ELF-1 (cell line): Measurements from ENCODE around the gene GNB1.

Experiments
- DNase-seq: peaks from one replicate; pipeline ENCODE4 v3.0.0-alpha.2; 2016; ENCODE audit warnings: low read depth, low spot score

The GNB1 gene

DNA sequence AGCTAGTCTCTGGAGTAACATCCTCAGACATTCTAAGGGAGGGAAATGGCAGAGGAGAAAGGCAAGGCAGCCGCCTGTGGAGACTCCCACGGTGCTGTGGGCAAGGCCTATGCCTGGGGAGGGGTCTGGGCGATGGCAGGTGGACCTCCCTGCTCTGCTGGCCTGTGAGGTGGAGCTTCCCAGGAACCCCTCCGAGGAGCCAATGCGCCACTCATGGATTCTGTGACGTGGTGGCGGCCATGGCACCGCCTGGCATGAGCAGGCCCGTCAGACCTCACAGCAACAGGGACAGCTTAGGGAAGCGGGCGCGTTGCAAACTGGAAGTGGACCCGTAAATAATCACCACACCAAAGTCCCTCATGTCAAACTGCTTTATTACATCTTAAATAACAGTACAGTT, 106.0 kb downstream of the GNB1 start:
- no peak for DNase-seq

DNA sequence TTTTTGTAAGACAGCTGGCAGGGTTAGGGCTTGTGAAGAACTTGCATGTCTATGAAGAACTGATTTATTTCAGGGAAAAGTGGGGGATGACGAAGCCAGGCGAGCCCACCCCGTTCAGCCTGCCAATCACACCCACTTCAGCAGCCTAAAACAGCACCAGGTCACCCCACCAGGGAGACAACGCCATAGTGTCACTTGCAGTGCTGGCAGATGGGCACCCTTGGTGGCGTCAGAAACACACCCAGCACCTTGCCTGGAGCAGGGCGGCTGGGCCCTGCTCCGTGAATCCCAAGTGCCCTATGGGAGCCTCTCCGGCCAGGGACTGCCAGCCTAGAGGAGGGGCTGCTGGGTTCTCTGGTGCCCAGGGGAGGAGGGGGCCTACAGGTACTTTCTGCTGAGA, 107.6 kb downstream of the GNB1 start:
- peak; percentile 18 for DNase-seq

- peak; percentile 37 for DNase-seq
These were observed 108.3 kb downstream of the GNB1 start for GRCh38 chr1:1782399-1783221.

DNA sequence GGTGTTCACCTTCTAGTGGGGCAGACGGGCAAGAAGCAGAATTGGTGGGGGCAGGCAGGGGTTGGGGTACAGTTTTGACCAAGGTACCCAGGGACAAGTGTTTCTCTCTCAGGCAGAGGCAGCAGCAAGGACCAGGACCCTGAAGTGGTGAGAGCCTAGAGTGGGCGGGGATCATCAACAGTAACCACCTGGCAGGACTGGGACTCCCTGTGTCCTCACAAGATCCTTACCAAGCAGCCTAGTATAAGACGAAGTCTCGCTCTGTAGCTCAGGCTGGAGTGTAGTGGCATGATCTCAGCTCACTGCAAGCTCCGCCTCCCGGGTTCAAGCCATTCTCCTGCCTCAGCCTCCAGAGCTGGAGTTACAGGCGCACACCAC, 109.4 kb downstream of the GNB1 start:
- DNase-seq = peak; percentile 36

GRCh38 chr1:1780598-1781525, 110.0 kb downstream of the GNB1 start:
- DNase-seq = peak; percentile 23

GRCh38 chr1:1779691-1780597, 110.9 kb downstream of the GNB1 start:
- DNase-seq = peak; percentile 73

DNA sequence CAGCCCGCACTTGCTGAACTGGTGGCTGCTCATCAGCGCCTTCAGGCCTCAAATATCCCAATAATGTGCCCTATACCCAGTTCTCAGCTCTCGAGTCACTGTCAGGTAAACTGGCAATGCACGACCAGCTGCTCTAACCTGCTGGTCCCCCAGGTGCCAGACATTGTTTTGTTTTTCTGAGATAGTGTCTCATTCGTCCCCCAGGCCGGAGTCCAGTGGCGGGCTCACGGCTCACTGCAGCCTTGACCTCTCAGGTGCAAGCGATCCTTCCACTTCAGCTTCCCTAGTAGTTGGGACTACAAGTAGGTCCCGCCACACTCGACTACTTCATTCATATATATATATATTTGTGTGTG, 111.6 kb downstream of the GNB1 start:
- DNase-seq = no peak

DNA sequence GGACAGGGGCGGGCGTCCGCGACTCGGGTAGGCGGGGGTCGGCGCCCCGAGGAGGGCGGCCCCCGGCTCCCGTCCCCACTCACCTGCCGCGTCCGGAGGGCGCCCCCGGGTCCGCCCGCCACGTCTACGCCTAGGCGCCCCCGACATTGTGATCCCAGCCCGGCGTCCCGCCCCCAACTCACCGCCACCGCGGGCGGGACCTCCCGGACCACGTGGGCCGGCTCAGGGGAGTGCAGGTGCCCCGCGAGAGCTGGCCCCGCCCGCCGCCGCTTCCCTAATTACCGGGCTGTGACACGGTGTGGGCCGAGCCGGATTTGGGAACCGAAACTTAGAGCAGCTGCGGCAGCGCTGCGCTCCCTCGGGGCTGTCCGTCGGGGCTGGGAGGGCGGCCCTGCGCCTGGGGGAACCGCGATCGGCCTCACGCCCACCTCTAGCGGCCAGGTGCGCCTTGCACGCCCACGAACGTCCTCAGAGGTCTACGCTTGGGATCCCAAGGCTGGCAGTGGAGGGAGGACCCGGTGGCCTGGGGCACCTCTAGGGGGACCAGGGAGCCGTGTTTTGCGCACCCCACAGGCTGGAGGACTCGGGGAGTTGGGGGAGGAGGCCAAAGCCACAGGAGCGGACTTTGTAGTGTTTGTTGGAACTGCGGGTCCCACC, 112.1 kb downstream of the GNB1 start:
- peak; percentile 89 for DNase-seq

DNA sequence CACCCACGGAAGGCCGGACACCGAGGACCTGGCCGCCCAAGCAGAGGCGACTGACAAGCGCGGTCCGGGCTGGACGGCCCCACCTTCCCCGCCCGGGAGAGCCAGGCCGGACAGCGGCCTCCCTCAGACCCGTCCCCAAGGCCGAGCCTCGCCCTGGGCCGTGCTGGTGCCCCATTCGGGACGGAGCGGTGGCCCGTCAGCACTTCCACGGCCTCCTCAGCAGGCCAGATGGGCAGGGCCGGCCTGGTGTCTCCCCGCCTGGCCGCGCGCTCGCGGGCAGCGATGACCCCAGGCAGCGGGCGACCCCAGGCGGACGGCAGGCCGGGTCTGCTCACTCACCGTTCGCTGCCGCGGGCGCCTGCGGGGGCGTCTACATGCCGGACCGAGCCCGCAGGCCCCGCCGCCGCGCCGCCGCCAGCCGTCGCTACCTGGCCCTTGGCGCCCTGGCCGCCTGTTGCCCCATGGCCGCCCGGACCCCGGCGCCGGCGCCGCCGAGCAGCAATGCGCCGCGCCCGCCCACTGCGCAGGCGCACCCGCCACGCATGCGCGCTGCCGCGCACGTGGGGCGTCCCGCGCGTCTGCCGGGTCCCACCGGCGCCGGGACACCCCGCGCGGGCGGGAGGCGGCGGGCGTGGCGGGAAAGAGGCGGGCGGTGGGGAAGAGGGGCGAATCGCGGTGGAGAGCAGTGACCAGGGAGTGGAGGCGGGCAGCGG, 112.8 kb downstream of the GNB1 start, which contains the start of gene NADK:
Gene NADK, minus strand, starts transcription at position 521 of the 713 bp plus-strand sequence. CDS start 13,064 bp downstream, outside the sequence.
- peak; percentile 44 for DNase-seq

DNA sequence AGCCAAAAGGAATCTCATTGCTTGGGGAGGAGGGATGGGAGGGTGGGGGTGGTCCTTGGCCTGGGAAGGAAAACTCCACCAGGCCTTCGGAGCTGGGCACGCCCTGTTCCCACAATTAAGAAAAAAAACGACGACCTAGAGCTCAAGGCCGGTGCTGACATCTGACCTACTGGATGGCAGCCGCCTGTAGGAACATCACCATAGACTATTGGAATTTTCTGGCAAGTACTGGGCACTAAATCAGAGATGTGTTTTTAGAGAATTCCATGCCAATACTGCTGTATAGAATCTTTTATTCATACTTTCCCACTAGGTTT, 113.3 kb downstream of the GNB1 start:
- peak; percentile 42 for DNase-seq

DNA sequence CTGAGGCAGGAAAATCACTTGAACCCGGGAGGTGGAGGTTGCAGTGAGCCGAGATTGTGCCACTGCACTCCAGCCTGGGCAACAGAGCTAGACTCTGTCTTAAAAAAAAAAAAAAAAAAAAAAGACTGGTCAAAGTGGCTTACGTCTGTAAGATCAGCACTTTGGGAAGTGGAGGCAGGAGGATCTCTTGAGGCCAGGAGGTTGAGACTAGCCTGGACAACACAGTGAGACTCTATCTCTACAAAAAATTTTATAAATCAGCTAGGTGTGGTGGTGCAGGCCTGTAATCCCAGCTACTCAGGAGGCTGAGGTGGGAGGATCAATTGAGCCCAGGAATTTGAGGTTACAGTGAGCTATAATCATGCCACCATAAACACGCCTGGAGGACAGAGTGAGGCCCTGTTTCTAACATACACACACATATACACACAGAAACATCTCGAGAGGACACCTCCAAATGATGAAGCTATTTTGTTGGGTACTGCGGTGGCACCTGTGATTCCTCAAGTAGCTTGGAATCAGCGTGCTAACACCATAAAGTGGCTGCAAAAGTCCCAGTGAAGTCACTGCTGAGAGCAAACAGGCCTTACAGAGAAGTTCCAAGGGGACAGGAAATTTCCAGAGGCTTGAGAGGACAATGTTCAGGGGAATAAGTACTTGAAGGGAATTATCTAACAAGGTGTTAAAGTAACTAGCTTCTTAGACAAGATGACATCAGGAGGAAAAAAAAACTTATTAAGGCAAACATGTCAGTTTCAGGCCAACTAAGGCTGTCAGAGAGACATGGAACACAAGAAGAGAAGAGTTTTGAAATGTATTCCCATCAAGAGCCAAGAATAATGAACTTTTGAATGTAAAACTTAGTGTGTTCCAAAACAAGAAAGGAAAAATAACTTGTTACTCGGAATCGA, 114.0 kb downstream of the GNB1 start:
- no peak for DNase-seq

DNA sequence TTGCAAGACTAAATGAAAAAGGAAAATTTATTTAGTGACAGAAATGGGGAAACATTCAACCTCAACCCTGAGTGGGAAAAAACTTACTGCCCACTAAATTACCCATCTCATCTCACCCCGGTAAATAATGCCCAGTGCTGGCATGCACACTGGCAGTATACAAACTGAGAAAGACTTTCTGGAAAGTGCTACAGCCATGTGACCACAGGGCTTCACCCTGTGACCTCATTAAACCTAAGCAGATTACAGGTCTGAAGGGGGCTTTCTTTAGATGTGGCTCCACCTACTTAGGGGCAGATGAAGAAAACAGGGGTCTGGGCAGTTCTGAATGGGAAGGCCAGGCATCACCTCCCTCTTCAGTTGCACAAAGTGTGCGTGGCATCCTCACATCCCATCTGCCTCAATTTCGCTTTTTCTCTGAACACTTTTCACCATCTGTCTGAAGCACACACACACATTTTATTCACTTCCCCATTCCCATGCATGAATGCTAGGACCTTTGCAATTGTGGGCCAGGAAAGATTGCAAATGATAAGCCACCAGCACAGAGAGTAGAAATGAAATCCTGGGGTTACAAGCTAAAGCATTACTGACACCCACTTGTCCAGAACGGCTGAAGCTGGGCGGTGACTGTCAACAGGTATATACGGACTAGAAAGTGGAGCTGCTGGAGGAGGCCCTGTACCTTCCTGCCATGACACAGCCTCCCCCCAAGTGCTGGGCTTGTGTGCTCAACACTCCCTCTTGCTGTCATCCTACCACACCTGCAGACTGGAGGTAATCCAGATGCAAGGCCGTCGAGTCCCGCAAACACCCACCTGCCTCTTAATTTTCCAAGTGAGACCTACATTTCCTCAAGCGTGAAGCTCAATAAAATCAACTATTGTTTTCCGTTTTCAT, 115.3 kb downstream of the GNB1 start:
- DNase-seq = peak; percentile 17

DNA sequence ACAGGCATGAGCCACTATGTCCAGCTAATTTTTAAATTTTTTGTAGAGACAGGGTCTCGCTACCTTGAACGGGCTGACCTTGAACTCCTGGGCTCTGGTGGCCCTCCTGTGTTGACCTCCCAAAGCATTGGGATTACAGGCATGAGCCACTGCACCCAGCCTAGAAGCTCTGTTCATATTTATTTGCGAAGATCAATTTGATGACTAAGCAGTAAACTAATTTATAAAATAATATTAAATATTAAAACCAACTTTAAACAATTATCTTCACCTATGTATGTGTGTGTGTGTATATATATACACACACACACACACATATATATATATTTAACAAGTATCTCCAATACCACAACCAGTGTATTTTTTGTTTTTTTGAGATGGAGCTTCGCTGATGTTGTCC, 117.0 kb downstream of the GNB1 start:
- no peak for DNase-seq

DNA sequence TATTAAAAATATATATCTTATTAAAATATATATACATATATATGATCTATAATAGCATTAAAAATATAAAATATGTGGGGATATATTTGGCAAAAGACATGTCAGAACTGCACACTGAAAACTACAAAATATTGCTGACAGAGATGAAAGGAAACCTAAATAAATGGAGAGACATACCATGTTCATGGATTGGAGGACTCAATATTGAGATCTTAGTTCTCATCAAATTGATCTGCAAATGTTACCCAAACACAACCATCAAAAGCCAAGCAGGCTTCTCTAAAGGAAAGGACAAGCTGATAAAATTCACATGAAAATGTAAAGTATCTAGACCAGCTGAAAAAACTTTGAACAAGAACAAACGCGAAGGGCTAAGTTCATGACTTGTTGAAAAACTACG, 119.8 kb downstream of the GNB1 start:
- no peak for DNase-seq

GRCh38 chr1:1770102-1770501, 120.8 kb downstream of the GNB1 start:
- DNase-seq = no peak

DNA sequence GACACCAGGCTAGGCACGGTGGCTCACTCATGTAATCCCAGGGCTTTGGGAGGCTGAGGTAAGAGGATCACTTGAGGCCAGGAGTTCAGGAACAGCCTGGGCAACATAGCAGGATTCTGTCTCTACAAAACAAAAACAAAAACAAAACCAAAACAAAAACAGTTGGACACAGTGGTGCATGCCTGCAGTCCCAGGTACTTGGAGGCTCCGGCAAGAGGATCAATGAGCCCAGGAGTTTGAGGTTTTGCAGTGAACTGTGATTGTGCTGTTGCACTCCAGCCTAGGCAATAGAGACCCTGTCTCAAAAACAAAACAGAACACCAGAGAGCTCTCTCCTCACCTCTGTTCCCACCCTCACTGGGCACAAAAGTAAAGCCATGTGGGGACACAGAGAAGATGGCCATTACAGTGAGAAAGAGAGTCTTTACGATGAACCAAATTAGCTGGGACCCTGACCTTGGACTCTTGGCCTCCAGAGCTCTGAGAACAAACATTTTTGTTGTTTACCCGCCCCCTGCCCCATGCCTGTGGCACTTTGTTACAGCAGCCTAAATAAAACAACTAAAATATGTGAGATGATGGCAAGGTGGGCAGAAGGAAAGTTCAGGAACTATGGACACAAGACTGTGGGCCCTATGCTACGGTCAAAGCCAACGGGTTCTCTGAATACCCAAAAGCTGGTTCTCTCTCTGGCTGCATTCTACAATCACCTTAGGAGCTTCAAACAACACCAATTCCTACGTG, 122.5 kb downstream of the GNB1 start:
- DNase-seq = no peak

DNA sequence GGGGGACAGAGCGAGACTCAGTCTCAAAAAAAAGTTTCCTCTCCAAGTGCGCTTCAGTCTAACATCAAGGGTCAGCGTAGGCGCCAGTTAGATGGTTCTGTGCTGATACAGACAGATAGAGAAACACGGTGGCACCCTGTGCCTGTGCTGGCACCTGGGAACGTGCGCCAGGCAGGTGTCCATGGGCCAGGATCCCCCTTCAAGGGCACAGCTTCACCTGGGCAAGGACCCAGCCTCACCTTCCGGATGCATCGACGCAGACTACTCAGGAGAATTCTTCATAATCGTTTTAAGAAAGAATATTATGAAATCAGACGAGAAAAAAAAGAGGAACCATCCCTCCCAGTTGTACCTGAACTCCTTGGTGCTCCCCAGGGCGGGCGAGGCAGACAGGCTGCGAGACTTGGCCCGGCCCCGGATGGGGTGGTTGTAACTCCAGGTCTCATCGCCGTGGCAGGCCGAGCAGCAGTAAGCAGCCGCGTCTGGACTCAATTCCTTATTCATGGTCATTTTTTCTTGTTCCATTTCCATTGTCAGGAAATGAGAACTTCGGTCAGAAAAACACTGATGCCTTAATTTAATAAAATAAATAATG, 125.9 kb downstream of the GNB1 start:
- no peak for DNase-seq
